ENCODE results near the gene AGAP6.
A peak's percentile ranks its signal among the peaks of the same experiment; 100 is the strongest.
"Not testable (repeated sequence)": the region's sequence is repeated elsewhere in the genome, so short reads cannot be mapped to it uniquely, and the experiment has no call there.

AGAP6 gene

GRCh38 chr10:49988376-49988775 lies at the start of gene AGAP6:
TSS of gene AGAP6 (plus strand) at chr10:49988406. CDS start at chr10:49988716, 310 bp downstream.
- DNase-seq, result not testable (repeated sequence)

GRCh38 chr10:49941447-49942338 lies 46.5 kb upstream of the AGAP6 start, which contains the start of the genes PARG and TIMM23B:
TSS of gene PARG (minus strand) at chr10:49942027. CDS start at chr10:49941725, 302 bp downstream.
TSS of gene TIMM23B (plus strand) at chr10:49942053. CDS start at chr10:49942195, 142 bp downstream.
- peak in 57 of 58 donors; percentile 25 to 86 (median 72) for DNase-seq

- not testable (repeated sequence) for DNase-seq
Observed at GRCh38 chr10:49942339-49942705, 45.9 kb upstream of the AGAP6 start.

DNA sequence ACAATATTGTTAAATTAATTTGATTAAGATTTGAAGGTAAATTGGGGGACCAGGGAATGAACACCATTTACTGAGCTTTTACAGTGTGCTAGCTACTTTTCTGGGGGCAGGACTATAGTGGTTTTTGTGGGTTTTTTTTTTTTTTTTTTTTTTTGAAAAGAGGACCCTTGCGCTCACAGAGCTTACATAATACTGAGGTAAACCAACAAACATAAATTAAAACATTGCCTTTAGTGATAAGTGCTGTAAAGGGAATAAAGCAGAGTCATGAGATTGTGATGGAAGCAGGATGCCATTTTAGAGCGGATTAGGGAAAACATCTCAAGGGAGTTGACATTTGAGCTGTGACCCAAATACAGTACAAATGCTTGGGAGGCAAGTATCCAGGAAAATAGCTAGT lies 44.6 kb upstream of the AGAP6 start:
- DNase-seq, result not testable (repeated sequence)

- DNase-seq, result not testable (repeated sequence)
Observed at GRCh38 chr10:49948142-49948541, 40.1 kb upstream of the AGAP6 start.

DNA sequence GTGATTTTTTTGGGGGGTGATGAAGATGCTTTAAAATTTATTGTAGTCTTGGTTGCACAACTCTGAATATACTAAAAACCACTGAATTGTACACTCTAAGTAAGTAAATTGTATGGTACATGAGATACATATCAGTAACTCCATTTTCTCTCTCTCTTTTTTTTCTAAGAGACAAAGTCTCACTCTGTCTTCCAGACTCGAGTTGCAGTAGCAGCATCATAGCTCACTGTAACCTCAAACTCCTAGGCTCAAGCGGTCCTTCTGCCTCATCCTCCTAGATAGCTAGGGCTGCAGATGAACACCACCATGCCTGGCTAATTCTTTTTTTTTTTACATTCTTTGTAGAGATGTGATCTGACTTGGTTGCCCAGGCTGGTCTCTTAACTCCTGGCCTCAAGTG lies 39.5 kb upstream of the AGAP6 start:
- DNase-seq, result not testable (repeated sequence)

DNA sequence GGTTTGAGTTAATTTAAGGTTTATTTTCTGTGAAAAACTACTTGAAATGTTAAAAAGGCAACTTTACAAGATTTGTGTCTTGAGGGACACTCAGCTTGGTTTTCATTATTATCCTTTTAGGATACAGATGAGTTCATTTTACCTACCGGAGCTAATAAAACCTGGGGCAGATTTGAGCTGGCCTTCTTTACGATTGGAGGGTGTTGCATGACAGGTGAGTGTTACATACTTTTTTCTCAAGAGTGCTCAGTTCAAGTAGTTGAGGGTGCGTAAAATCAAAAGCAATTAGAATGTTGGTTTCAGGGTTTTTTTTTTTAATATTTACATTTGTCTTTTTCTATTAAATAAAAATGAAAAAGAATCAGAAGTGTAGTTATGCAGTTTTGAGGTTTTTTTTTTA lies 36.2 kb upstream of the AGAP6 start:
- not testable (repeated sequence) for DNase-seq

DNA sequence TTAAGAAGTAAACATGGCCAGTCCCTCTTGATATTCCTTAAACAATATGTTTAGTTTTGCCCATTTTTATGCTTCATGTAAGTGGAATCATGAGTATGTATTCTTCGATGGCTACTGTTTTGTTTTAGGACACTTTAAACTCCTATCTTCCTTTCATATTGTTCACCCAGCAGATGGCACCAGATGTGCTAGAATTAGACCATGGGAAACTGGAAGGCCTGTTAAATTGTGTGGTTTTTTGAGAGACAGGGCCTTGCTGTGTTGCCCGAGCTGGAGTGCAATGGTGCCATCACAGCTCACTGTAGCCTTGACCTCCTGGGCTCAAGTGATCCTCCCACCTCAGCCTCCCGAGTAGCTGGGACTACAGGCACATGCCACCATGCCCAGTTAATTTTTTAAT lies 35.1 kb upstream of the AGAP6 start:
- DNase-seq, result not testable (repeated sequence)

DNA sequence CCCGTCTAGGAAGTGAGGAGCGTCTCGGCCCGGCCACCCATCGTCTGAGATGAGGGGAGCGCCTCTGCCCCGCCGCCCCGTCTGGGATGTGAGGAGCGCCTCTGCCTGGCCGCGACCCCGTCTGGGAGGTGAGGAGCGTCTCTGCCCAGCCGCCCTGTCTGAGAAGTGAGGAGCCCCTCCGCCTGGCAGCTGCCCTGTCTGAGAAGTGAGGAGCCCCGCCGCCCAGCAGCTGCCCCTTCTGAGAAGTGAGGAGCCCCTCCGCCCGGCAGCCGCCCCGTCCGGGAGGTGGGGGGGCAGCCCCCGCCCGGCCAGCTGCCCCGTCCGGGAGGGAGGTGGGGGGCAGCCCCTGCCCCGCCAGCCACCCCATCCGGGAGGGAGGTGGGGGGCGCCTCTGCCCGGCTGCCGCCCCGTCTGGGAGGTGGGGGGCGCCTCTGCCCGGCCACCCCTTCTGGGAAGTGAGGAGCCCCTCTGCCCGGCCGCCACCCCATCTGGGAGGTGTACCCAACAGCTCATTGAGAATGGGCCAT lies 17.8 kb upstream of the AGAP6 start:
- DNase-seq, result not testable (repeated sequence)

DNA sequence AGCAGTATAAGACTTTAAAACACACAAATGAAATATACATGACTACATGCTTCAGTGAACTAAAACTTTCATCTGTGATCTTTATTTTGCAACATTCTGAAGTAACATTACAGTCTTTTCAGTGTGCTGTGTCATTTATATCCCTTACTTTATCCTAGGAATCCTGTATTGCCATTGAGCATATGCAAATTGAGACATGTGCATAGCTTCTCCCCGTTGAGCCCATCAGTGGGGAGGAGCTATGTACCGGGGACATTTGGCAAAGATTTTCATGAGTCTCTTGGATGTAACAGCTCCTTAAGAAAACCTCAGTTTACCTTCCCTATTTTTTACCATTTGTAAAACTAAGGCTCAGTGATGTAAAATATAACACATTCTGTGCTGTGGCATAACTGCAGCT lies 16.7 kb upstream of the AGAP6 start:
- DNase-seq, result not testable (repeated sequence)

- DNase-seq, result not testable (repeated sequence)
Observed at GRCh38 chr10:49972094-49972493, 16.1 kb upstream of the AGAP6 start.

DNA sequence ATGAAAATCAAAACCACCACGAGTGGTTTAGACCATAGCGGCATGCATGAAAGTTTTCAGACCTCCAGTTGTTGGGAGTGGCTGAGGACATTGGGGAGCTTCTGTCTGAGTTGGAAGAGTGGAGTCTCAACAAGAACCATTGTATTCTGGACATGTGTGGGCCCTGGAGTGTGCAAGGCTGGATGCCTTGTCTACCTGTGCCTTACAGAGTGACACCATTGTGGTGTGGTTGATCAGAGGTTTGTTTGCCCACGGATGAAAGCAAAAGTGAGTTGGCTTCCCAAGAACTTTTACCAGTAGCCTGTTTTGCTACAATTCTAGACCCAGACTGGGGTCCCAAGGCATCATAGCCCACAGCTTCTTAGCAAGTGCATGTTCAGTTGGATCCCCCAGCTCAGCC lies 10.4 kb upstream of the AGAP6 start:
- DNase-seq, result not testable (repeated sequence)

DNA sequence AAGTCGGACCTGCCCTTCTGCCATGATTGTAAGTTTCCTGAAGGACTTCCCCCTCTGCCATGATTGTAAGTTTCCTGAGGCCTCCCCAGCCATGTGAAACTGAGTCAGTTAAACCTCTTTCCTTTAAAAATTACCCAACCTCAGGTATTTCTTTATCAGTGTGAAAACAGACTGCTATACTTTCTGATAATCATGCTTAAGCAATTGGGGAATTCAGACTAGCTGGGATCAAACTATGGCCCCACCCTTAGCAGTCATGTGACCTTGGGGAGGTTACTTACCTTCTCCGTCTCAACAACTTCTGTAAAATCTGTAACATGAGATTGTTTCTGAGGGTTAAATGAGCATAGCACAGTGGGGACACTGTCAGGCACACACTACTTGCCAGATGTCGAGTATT lies 999 bp upstream of the AGAP6 start:
- not testable (repeated sequence) for DNase-seq

DNA sequence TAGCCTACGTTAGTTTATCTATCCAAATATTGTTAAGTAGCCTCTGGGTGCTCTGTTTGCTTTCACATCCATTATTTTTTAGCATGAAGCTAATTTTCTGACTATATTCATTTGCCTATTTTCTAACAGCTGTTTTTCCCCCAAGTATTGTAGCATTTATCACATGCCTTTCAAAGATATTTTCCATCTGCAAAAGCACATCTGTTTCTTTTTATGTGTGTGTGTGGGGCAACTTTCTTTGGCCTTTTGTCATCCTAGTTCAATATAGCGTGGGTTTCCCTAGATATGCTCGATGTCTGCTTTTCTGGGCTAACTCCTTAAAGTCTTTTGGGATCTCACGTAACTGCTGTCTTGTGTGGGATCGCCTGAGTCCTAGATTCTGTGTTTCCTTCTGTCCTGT lies 7.1 kb downstream of the AGAP6 start:
- not testable (repeated sequence) for DNase-seq

- DNase-seq, result not testable (repeated sequence)
Observed at GRCh38 chr10:50014024-50014423, 25.8 kb downstream of the AGAP6 start.

- not testable (repeated sequence) for DNase-seq
Observed at GRCh38 chr10:50015596-50016220, 27.5 kb downstream of the AGAP6 start.

DNA sequence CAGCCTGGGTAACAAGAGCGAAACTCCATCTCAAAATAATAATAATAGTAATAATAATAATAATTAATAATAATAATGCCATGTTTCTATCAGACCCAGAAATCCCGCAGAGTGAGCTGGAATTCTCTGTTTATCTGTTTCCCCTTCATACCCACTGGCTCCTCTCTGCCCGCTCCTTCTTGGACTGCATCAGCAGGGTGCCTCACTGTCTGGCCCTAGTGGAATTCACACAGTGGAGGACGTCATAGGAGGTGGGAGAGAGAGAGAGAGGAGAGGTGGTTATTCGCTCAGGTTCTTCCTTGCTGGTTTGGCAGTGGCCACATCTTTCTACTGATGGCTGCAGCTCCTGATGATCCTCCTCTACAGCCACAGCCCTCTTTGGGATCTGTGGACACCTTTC lies 28.7 kb downstream of the AGAP6 start:
- not testable (repeated sequence) for DNase-seq

GRCh38 chr10:50017646-50018045 lies 29.4 kb downstream of the AGAP6 start:
- not testable (repeated sequence) for DNase-seq

DNA sequence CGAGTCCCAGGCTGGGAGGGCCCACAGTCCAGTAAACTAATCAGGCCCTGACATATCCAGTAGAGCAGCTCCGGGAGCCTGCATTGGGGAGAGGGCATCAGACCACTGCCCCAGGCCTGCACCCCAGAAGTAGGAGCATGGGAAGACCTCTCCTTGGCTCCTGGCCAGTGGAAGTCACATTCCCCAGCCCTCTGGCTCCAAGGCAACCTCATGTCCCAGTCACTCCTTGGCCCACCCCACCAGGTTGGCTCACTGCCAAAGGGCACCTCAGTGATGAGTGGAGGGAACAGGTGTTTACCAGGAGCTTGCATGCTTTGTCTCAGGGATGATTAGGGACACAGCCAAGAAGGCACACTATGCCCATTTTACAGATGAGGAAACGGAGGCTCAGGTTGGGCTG lies 31.1 kb downstream of the AGAP6 start:
- DNase-seq, result peak in 1 of 58 donors; percentile 29

- DNase-seq, result not testable (repeated sequence)
Observed at GRCh38 chr10:50020451-50021024, 32.3 kb downstream of the AGAP6 start.

GRCh38 chr10:50021646-50022045 lies 33.4 kb downstream of the AGAP6 start:
- DNase-seq, result no peak

Measured in anterior cingulate cortex (tissue), 58 donors.